PC-3 (cell line): ENCODE data around the gene KCNK16.
A peak's percentile ranks its signal among the peaks of the same experiment; 100 is the strongest.

ENCODE experiments used
- EZH2 ChIP-seq: fragments of 300-600 bp; sonication (generic); IDR thresholded peaks from one replicate; pipeline ENCODE4 v1.6.1; 2017; ENCODE audit warnings: antibody characterized with exemption, mild to moderate bottlenecking, low read length; ENCODE audit not compliant: unreplicated experiment
- EZH2phosphoT487 ChIP-seq: fragments of 300-600 bp; sonication (generic); IDR thresholded peaks from 2 replicates; pipeline ENCODE4 v1.6.1; 2018; ENCODE audit warnings: mild to moderate bottlenecking, antibody characterized with exemption, low read length, borderline replicate concordance
- TF ChIP-seq, protein P1 (sequence below): fragments of 300-600 bp; sonication (generic); conservative IDR thresholded peaks from 2 replicates; pipeline ENCODE4 v1.5.1; 2017; ENCODE audit warnings: antibody characterized with exemption, low read depth, mild to moderate bottlenecking, low read length

DNA sequence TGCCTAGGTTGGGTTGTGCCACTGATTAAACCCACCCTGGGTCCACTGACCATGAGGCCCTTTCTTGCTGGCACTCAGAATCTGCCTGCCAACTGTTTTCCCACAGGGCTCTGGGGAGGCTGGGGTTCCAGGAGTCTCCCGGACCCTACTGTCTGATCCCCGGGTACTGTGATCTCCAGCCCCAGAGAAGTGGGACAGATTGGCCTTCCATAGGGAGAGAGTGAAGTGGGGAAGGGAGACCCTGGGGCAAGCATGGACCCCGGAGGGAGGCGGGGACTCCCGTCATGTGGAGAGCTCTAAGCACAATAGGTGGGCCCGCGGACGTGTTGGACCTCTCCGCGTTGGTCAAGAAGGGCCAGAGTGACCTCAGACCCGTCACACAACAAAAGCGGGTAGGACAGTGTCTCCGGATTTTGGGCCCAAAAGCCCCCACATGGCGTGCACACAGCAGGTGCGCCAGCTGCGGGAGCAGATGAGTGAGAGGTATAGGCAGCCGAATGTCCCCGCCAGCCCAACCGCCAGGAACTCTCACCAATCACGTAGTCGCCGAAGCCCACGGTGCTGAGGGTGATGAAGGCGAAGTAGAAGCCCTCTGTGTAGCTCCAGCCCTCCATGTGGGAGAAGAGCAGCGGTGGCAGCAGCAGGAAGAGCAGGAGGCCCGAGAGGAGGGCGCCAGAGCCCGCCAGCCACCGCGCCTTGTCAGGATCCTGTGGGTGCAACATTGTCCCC lies 18.9 kb downstream of the KCNK16 start:
- TF ChIP-seq, protein P1, sequence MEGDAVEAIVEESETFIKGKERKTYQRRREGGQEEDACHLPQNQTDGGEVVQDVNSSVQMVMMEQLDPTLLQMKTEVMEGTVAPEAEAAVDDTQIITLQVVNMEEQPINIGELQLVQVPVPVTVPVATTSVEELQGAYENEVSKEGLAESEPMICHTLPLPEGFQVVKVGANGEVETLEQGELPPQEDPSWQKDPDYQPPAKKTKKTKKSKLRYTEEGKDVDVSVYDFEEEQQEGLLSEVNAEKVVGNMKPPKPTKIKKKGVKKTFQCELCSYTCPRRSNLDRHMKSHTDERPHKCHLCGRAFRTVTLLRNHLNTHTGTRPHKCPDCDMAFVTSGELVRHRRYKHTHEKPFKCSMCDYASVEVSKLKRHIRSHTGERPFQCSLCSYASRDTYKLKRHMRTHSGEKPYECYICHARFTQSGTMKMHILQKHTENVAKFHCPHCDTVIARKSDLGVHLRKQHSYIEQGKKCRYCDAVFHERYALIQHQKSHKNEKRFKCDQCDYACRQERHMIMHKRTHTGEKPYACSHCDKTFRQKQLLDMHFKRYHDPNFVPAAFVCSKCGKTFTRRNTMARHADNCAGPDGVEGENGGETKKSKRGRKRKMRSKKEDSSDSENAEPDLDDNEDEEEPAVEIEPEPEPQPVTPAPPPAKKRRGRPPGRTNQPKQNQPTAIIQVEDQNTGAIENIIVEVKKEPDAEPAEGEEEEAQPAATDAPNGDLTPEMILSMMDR: peak; percentile 9; the same call in 1 of the 2 replicates
- TF ChIP-seq EZH2 (no peak), EZH2phosphoT487 (no peak)
